H1 (cell line): Measurements from ENCODE around the gene SNAI1. TPM values are rescaled to one million over a fixed set of nuclear protein-coding genes. Genes with fewer than 3 reads are reported as not detected.

Experiments
- CEBPB ChIP-seq: IDR thresholded peaks from 2 replicates; pipeline ENCODE4 v1.6.1; 2012; ENCODE audit warnings: low read depth, low read length
- CHD7 ChIP-seq: fragments of 300-600 bp; sonication (generic); IDR thresholded peaks from 2 replicates; pipeline ENCODE4 v1.7.1; 2012; ENCODE audit warnings: low read length, moderate library complexity, mild to moderate bottlenecking, inconsistent platforms; ENCODE audit not compliant: insufficient replicate concordance
- CREB1 ChIP-seq: IDR thresholded peaks from 2 replicates; pipeline ENCODE4 v1.6.1; 2012; ENCODE audit warnings: inconsistent platforms
- RAD21 ChIP-seq, 2 experiments: IDR thresholded peaks in 1 of 2; conservative IDR thresholded peaks in 1 of 2; 2 replicates each; pipeline ENCODE4 v1.6.1; 2011; ENCODE audit warnings: low read depth in 2 of 2, low read length in 2 of 2, improper control_type of control experiment in 1 of 2, inconsistent platforms in 1 of 2, mild to moderate bottlenecking in 1 of 2, moderate library complexity in 1 of 2
- RXRA ChIP-seq: IDR thresholded peaks from 2 replicates; pipeline ENCODE4 v1.6.1; 2011; ENCODE audit warnings: low read depth, mild to moderate bottlenecking, low read length, moderate library complexity; ENCODE audit not compliant: insufficient read depth
- SP4 ChIP-seq: IDR thresholded peaks from 2 replicates; pipeline ENCODE4 v1.6.1; 2012; ENCODE audit warnings: low read length, inconsistent platforms
- TCF12 ChIP-seq: IDR thresholded peaks from 2 replicates; pipeline ENCODE4 v1.6.1; 2011; ENCODE audit warnings: low read depth, mild to moderate bottlenecking, low read length
- ZNF274 ChIP-seq: IDR thresholded peaks from 2 replicates; pipeline ENCODE4 v1.7.0; 2012; ENCODE audit warnings: low read length, borderline replicate concordance; ENCODE audit errors: extremely low read depth
- polyA plus RNA-seq, 7 experiments: library from polyadenylated mRNA; depleted of rRNA in 3 of 7; stranded (reverse) in 5 of 7; unstranded in 2 of 7; fragments of >200 nt in 5 of 7; fragments of 200-250 nt in 2 of 7; gene quantifications; 1 replicate in 5 of 7; 2 replicates in 1 of 7; 4 replicates in 1 of 7; pipeline versions ENCODE4 v1.2.1 to v1.2.3, GENCODE V29; 2011 to 2013; ENCODE audit warnings: missing spikeins in 2 of 7, mixed read lengths in 2 of 7
- total RNA-seq: library from RNA; stranded (reverse); fragmentation: NEBNext Ultra II Directional; extraction: Animal tissue kit (Norgen Biotek cat#: 25700); gene quantifications from 2 replicates; pipeline ENCODE4 v1.2.1, GENCODE V29; 2021

SNAI1 gene
- total and polyA plus RNA-seq, 2 of the 8 experiments (the other 6 are each of a cell fraction or from before 2014, with no cell fraction given) = 6.5 to 8.0 TPM

GRCh38 chr20:49995586-49995985, 12.8 kb downstream of the SNAI1 start (continued):
- no peak for TF ChIP-seq CHD7
- no peak for TF ChIP-seq CEBPB
- no peak for TF ChIP-seq CREB1
- TF ChIP-seq RXRA = no peak
- TF ChIP-seq SP4 = no peak
- no peak for TF ChIP-seq ZNF274
- TF ChIP-seq RAD21 (IDR thresholded peaks at IDR 0.05 in 1 of 2, conservative IDR thresholded peaks at IDR 0.05 in 1 of 2; ENCODE audit: low read depth in 2 of 2, low read length in 2 of 2) = no peak
- no peak for TF ChIP-seq TCF12
